Upper lobe of right lung (tissue), 1 donor: ENCODE data around the gene CLTCL1. TPM values are rescaled to one million over a fixed set of nuclear protein-coding genes. Genes with fewer than 3 reads are reported as not detected.
A peak's percentile ranks its signal among the peaks of the same experiment; 100 is the strongest.
"Not testable (repeated sequence)": the region's sequence is repeated elsewhere in the genome, so short reads cannot be mapped to it uniquely, and the experiment has no call there.

ENCODE experiments used
- ATAC-seq: fragments of 200-7000 bp; cut with Tn5 transposase; one replicate; pipeline ENCODE4 v1.9.1; 2020; ENCODE audit warnings: mild to moderate bottlenecking, moderate library complexity
- DNase-seq: peaks from one replicate; pipeline ENCODE4 v3.0.0-alpha.2; 2020
- H3K27ac ChIP-seq: fragments of 200-600 bp; one replicate; pipeline ENCODE4 v1.8.0; 2022
- H3K27me3 ChIP-seq: fragments of 200-600 bp; one replicate; pipeline ENCODE4 v1.8.0; 2022; ENCODE audit warnings: mild to moderate bottlenecking
- H3K36me3 ChIP-seq: fragments of 200-600 bp; one replicate; pipeline ENCODE4 v1.8.0; 2022
- H3K4me1 ChIP-seq: fragments of 200-600 bp; one replicate; pipeline ENCODE4 v1.8.0; 2022
- H3K4me3 ChIP-seq: fragments of 200-600 bp; one replicate; pipeline ENCODE4 v1.8.0; 2022; ENCODE audit warnings: mild to moderate bottlenecking
- H3K9me3 ChIP-seq: fragments of 200-600 bp; one replicate; pipeline ENCODE4 v1.8.0; 2022
- intact Hi-C: fragments of 100-400 bp; cut with DNase I; formaldehyde crosslinking; loops from one replicate; pipeline ENCODE4 v1.11.0; 2022
- total RNA-seq: library from RNA; stranded (reverse); fragmentation: NEBNext Ultra II Directional; extraction: Animal tissue kit (Norgen Biotek cat#: 25700); gene quantifications from one replicate; pipeline ENCODE4 v1.2.1, GENCODE V29; 2021
- TF ChIP-seq, protein P1 (sequence below): fragments of 200-600 bp; IDR thresholded peaks from one replicate; pipeline ENCODE4 v1.8.0; 2022; ENCODE audit warnings: antibody characterized with exemption
- donor health status: DM: no; HTN: yes; CAD: no; lungs with severe emphysema.

Gene CLTCL1
- total RNA-seq, 1 donor from 2014 or later = 4.3 TPM

DNA sequence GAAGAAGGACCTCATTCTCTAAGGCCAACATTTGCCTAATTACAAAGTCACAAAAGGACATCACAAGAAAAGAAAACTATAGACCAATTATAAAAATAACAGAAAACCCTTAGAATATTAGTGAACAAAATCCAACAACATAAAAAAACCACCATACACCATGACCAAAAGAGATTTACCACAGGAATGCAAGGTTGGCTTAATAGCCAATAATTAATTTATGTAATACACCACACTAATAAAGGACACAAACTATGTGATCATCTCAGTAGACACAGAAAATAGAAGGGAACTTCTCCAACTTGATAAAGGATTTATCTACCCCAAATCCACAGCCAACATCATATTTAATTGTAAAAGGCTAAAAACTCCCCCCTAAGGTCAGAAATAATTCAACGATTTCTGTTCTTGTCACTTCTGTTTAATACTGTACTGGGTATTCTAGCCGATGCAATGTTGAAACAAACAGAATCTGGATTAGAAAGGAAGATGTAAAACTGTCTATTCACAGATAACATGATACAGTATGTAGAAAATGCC lies 24.9 kb downstream of the CLTCL1 start:
- Histone ChIP-seq H3K9me3 (peaks cover 9% of the 10 kb centered on the region), H3K4me3 (no peak overlapping the region), H3K4me1 (no peaks in the 10 kb centered on the region), H3K27me3 (no peaks in the 10 kb centered on the region), H3K36me3 (no peaks in the 10 kb centered on the region), H3K27ac (no peak overlapping the region)
- TF ChIP-seq, protein P1, sequence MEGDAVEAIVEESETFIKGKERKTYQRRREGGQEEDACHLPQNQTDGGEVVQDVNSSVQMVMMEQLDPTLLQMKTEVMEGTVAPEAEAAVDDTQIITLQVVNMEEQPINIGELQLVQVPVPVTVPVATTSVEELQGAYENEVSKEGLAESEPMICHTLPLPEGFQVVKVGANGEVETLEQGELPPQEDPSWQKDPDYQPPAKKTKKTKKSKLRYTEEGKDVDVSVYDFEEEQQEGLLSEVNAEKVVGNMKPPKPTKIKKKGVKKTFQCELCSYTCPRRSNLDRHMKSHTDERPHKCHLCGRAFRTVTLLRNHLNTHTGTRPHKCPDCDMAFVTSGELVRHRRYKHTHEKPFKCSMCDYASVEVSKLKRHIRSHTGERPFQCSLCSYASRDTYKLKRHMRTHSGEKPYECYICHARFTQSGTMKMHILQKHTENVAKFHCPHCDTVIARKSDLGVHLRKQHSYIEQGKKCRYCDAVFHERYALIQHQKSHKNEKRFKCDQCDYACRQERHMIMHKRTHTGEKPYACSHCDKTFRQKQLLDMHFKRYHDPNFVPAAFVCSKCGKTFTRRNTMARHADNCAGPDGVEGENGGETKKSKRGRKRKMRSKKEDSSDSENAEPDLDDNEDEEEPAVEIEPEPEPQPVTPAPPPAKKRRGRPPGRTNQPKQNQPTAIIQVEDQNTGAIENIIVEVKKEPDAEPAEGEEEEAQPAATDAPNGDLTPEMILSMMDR = no peak
- ATAC-seq = no peak
- intact Hi-C loops = no loop called here
- DNase-seq = no peak

DNA sequence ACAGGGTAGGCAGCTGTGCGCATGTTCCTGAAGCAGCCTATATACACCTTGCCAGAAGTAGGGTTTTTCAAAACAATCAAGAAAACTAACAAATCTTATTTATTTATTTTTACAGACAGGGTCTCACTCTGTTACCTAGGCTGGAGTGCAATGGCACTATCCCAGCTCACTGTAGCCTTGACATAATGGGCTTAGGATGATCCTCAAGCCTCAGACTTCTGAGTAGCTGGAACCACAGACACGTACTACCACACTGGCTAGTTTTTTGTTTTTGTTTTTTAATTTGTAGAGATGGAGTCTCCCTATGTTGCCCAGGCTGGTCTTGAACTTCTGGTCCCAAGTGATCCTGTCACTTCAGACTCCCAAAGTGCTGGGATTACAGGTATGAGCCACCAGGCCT lies 25.7 kb downstream of the CLTCL1 start:
- intact Hi-C loops = no loop called here
- TF ChIP-seq, protein P1 = no peak
- no peaks in the 10 kb centered on the region for H3K27me3 ChIP-seq
- H3K4me1 ChIP-seq = no peaks in the 10 kb centered on the region
- H3K27ac ChIP-seq = no peak overlapping the region
- H3K4me3 ChIP-seq = no peak overlapping the region
- no peak for ATAC-seq
- H3K9me3 ChIP-seq = peaks cover 9% of the 10 kb centered on the region
- no peak for DNase-seq
- H3K36me3 ChIP-seq = no peaks in the 10 kb centered on the region

GRCh38 chr22:19260804-19261203 lies 30.7 kb downstream of the CLTCL1 start:
- TF ChIP-seq, protein P1 = no peak
- Histone ChIP-seq H3K27ac (no peak overlapping the region), H3K4me1 (no peaks in the 10 kb centered on the region), H3K4me3 (no peak overlapping the region), H3K36me3 (no peaks in the 10 kb centered on the region), H3K9me3 (no peaks in the 10 kb centered on the region), H3K27me3 (no peaks in the 10 kb centered on the region)
- ATAC-seq (no peak), DNase-seq (no peak)
- intact Hi-C loops = no loop called here

- intact Hi-C loops = no loop called here
- no peak for ATAC-seq
- H3K4me3 ChIP-seq = no peak overlapping the region
- H3K9me3 ChIP-seq = no peaks in the 10 kb centered on the region
- peak overlapping the region; percentile 70 for H3K27ac ChIP-seq
- no peaks in the 10 kb centered on the region for H3K4me1 ChIP-seq
- no peaks in the 10 kb centered on the region for H3K27me3 ChIP-seq
- TF ChIP-seq, protein P1 = no peak
- no peaks in the 10 kb centered on the region for H3K36me3 ChIP-seq
- no peak for DNase-seq
These were observed 31.3 kb downstream of the CLTCL1 start for GRCh38 chr22:19260194-19260593.

- H3K9me3 ChIP-seq, H3K4me3 ChIP-seq, ATAC-seq, H3K36me3 ChIP-seq, H3K27me3 ChIP-seq, H3K4me1 ChIP-seq, H3K27ac ChIP-seq, DNase-seq, intact Hi-C loops: not testable (repeated sequence)
These were observed 32.6 kb downstream of the CLTCL1 start for GRCh38 chr22:19258968-19259288.

GRCh38 chr22:19258371-19258770 lies 33.1 kb downstream of the CLTCL1 start:
- TF ChIP-seq, protein P1 = no peak
- Histone ChIP-seq H3K4me3 (no peak overlapping the region), H3K4me1 (no peaks in the 10 kb centered on the region), H3K27ac (no peak overlapping the region), H3K36me3 (no peaks in the 10 kb centered on the region), H3K27me3 (no peaks in the 10 kb centered on the region), H3K9me3 (no peaks in the 10 kb centered on the region)
- no peak for ATAC-seq
- intact Hi-C loops = no loop called here
- DNase-seq = no peak

DNA sequence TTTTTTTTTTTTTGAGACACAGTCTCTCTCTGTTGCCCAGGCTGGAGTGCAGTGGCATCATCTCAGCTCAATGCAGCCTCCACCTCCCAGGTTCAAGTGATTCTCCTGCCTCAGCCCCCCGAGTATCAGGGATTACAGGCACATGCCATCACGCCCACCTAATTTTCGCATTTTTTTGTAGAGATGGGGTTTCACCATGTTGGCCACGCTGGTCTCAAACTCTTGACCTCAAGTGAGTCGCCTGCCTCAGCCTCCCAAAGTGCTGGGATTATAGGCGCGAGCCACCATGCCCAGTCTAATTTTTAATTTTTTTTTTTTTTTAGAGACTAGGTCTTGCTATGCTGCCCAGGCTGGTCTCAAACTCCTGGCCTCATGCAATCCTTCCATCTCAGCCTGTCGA lies 35.2 kb downstream of the CLTCL1 start:
- H3K4me3 ChIP-seq, ATAC-seq, H3K36me3 ChIP-seq, H3K27me3 ChIP-seq, DNase-seq, intact Hi-C loops, H3K9me3 ChIP-seq, H3K27ac ChIP-seq, H3K4me1 ChIP-seq: not testable (repeated sequence)
